T-cell (primary cell): ENCODE results near the gene PKD1L1. TPM values are rescaled to one million over a fixed set of nuclear protein-coding genes. Genes with fewer than 3 reads are reported as not detected.

ENCODE experiments used
- ATAC-seq, 4 experiments: fragments of 200-7000 bp in 3 of 4; fragments of 150-1000 bp in 1 of 4; cut with Tn5 transposase; replicated peaks in 1 of 4; 1 replicate in 3 of 4; 2 replicates in 1 of 4; pipeline ENCODE4 v1.10.0; 2021; ENCODE audit warnings: moderate library complexity in 3 of 4, mild to moderate bottlenecking in 2 of 4, moderate number of reproducible peaks in 1 of 4
- CTCF ChIA-PET, 2 donors: fragments of 300-600 bp; sonication (Branson Sonifier 250); formaldehyde crosslinking; loops; one replicate each; lab custom pipeline; 2022; ENCODE audit warnings: antibody characterized with exemption in 2 of 2; lab: Charles Lee
- POLR2A ChIA-PET, 2 donors: fragments of 300-600 bp; sonication (Branson Sonifier 250); formaldehyde crosslinking; loops; one replicate each; lab custom pipeline; 2022; ENCODE audit warnings: antibody characterized with exemption in 2 of 2; lab: Charles Lee
- DNase-seq, 35 experiments: peaks; one replicate each; pipeline versions ENCODE4 v3.0.0 to v3.0.0-alpha.2; 2013 to 2023
- H3K27ac ChIP-seq: one replicate; pipeline ENCODE4 v1.5.1; 2013; ENCODE audit warnings: low read length
- H3K27me3 ChIP-seq, 2 experiments: replicated peaks in 1 of 2; 1 replicate in 1 of 2; 2 replicates in 1 of 2; pipeline versions ENCODE4 v1.6.1 to v1.7.0; 2013; ENCODE audit warnings: low read length in 1 of 2, mixed read lengths in 1 of 2; ENCODE audit not compliant: control insufficient read depth in 2 of 2, insufficient read depth in 2 of 2; ENCODE audit errors: extremely low read depth in 1 of 2
- H3K36me3 ChIP-seq, 2 donors: 1 replicate in 1 of 2; 2 replicates in 1 of 2; pipeline versions ENCODE4 v1.6.1 to v1.7.0; 2013; ENCODE audit warnings: low read length in 1 of 2; ENCODE audit not compliant: control insufficient read depth in 2 of 2, insufficient read depth in 1 of 2; ENCODE audit errors: extremely low read depth in 1 of 2
- H3K4me1 ChIP-seq, 2 experiments: 1 replicate in 1 of 2; 2 replicates in 1 of 2; pipeline versions ENCODE4 v1.6.1 to v1.7.0; 2013; ENCODE audit warnings: low read length in 2 of 2, mixed read lengths in 1 of 2; ENCODE audit not compliant: insufficient read depth in 2 of 2, control insufficient read depth in 1 of 2; ENCODE audit errors: extremely low read depth in 1 of 2
- H3K4me3 ChIP-seq, 2 donors: 1 replicate in 1 of 2; 2 replicates in 1 of 2; pipeline versions ENCODE4 v1.5.1 to v1.7.0; 2013; ENCODE audit warnings: mild to moderate bottlenecking in 2 of 2, low read length in 1 of 2, moderate library complexity in 1 of 2; ENCODE audit not compliant: control insufficient read depth in 1 of 2; ENCODE audit errors: extremely low read depth in 1 of 2
- H3K9me3 ChIP-seq: 2 replicates; pipeline ENCODE4 v1.7.0; 2013
- H3K27ac Mint-ChIP-seq, 2 donors: one replicate each; pipeline ENCODE4 v1.8.0; 2020 to 2021; ENCODE audit warnings: mild to moderate bottlenecking in 2 of 2, mixed read lengths in 2 of 2
- H3K27me3 Mint-ChIP-seq, 2 donors: one replicate each; pipeline ENCODE4 v1.8.0; 2021 to 2022; ENCODE audit warnings: mixed read lengths in 2 of 2
- H3K36me3 Mint-ChIP-seq: one replicate; pipeline ENCODE4 v1.8.0; 2021; ENCODE audit warnings: mixed read lengths
- H3K4me1 Mint-ChIP-seq, 3 donors: one replicate each; pipeline ENCODE4 v1.8.0; 2020 to 2022; ENCODE audit warnings: mixed read lengths in 3 of 3, mild to moderate bottlenecking in 1 of 3
- H3K4me3 Mint-ChIP-seq, 3 donors: one replicate each; pipeline ENCODE4 v1.8.0; 2020 to 2022; ENCODE audit warnings: mild to moderate bottlenecking in 3 of 3, mixed read lengths in 3 of 3, moderate library complexity in 3 of 3
- H3K9me3 Mint-ChIP-seq, 3 donors: one replicate each; pipeline ENCODE4 v1.8.0; 2020 to 2022; ENCODE audit warnings: mixed read lengths in 3 of 3
- WGBS: methylation state at CpG from one replicate; pipeline ENCODE4 v1.1.5; 2013; ENCODE audit warnings: missing lambda C conversion rate; ENCODE audit not compliant: insufficient coverage; 5-methylcytosine and 5-hydroxymethylcytosine counted together
- total RNA-seq, 35 experiments: library from RNA in 6 of 35; stranded (reverse) in 6 of 35; fragments of 120-200 nt in 1 of 35; gene quantifications; one replicate each; pipeline versions ENCODE4 v1.2.1 to v1.2.4 and lab custom pipeline; 2013 to 2026

PKD1L1 gene
- total RNA-seq, 5 donors from 2014 or later (not counting 1 experiment from before 2014, with no cell fraction given), result 0.30 to 0.76 (median 0.38) TPM

DNA sequence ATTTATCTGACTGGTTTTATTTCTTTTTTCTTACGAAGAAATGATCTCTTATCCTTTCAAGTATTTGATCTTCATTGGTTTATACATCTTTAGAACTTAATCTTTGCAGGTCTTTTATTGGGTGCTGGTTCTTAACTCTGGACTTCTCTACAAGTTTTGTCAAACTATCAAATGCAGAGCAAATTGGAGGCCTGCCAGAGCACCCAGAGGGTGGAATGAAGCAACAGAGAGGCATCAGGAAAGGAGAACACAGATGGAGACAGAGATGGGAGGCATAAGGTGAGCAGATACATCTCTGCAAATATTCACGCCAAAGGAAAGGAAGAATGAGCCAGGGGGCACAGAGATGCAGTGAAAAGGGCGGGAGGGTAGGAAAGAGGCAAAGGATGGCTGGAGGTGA is 130.3 kb downstream of the PKD1L1 start:
- Mint-ChIP-seq H3K4me3 (no peak overlapping the region), H3K4me1 (no peaks in the 10 kb centered on the region), H3K27ac (no peak overlapping the region), H3K36me3 (no peaks in the 10 kb centered on the region), H3K27me3 (no peaks in the 10 kb centered on the region), H3K9me3 (no peaks in the 10 kb centered on the region)
- H3K9me3 ChIP-seq, result no peaks in the 10 kb centered on the region
- peaks cover 0 to 5% of the 10 kb centered on the region in 2 experiments for H3K27me3 ChIP-seq
- CTCF ChIA-PET, result no interaction called here
- POLR2A ChIA-PET, result no interaction called here
- no peaks in the 10 kb centered on the region for H3K36me3 ChIP-seq
- ATAC-seq (no peak), DNase-seq (no peak)
- no peak overlapping the region for H3K27ac ChIP-seq
- WGBS, result no CpG with 5 or more reads among the region's 3 CpGs
- H3K4me1 ChIP-seq, result no peaks in the 10 kb centered on the region
- no peak overlapping the region for H3K4me3 ChIP-seq

DNA sequence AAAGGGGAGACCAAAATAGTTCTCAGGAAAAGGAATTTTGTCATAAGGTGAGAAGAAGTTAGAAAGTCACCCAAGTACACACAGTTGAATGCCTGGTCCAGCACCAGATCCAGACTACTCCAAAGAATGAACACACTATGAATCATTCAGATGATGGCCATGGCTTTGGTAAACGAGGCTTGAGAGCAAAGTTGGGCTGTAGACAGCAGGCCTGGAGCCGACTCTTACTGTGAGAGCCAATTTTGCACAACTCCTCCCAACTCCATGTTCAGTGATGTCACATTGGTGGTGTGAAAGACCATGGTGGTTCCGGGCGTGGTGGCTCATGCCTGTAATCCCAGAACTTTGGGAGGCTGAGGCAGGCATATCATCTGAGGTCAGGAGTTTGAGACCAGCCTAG is 131.6 kb downstream of the PKD1L1 start:
- no peaks in the 10 kb centered on the region for H3K27me3 Mint-ChIP-seq
- no peaks in the 10 kb centered on the region for H3K4me1 Mint-ChIP-seq
- H3K36me3 Mint-ChIP-seq, result no peaks in the 10 kb centered on the region
- H3K27ac Mint-ChIP-seq, result no peak overlapping the region
- no peaks in the 10 kb centered on the region for H3K36me3 ChIP-seq
- H3K4me1 ChIP-seq, result no peaks in the 10 kb centered on the region
- CTCF ChIA-PET, result no interaction called here
- peaks cover 0 to 5% of the 10 kb centered on the region in 2 experiments for H3K27me3 ChIP-seq
- no peak overlapping the region for H3K27ac ChIP-seq
- no peak for ATAC-seq
- H3K9me3 ChIP-seq, result no peaks in the 10 kb centered on the region
- no peak overlapping the region for H3K4me3 Mint-ChIP-seq
- POLR2A ChIA-PET, result no interaction called here
- no peak overlapping the region for H3K4me3 ChIP-seq
- H3K9me3 Mint-ChIP-seq, result no peaks in the 10 kb centered on the region
- DNase-seq, result no peak
- 40% methylated on average over 1 of the region's 4 CpGs for WGBS

DNA sequence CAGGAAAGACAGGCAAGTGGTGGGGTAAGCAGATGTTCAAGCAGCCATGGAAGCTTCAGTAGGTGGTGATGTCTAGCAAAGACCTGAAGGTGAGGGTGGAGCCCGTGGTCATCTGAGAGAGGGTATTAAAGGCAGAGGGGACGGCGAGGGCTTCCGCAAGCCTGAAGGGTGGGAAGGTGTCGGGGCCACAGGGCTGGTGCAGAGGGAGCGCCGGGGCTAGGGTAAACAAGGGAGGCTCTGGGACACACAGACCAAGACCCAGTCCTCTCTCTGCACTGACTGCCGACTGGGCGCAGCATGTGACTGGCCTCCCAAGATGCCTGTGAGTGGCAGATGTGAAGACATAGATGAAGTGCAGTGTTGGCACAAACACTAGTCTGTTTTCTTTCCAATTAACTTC is 132.4 kb downstream of the PKD1L1 start:
- no peaks in the 10 kb centered on the region for H3K36me3 Mint-ChIP-seq
- Histone ChIP-seq H3K27ac (no peak overlapping the region), H3K36me3 (no peaks in the 10 kb centered on the region), H3K27me3 (peaks cover 0 to 5% of the 10 kb centered on the region in 2 experiments), H3K4me1 (no peaks in the 10 kb centered on the region), H3K9me3 (no peaks in the 10 kb centered on the region), H3K4me3 (no peak overlapping the region)
- no peaks in the 10 kb centered on the region for H3K9me3 Mint-ChIP-seq
- ATAC-seq (no peak), DNase-seq (no peak)
- no peak overlapping the region for H3K27ac Mint-ChIP-seq
- ChIA-PET POLR2A (no interaction called here), CTCF (no interaction called here)
- H3K4me1 Mint-ChIP-seq, result no peaks in the 10 kb centered on the region
- H3K4me3 Mint-ChIP-seq, result no peak overlapping the region
- WGBS, result 80% methylated on average over 7 of the region's 9 CpGs
- H3K27me3 Mint-ChIP-seq, result no peaks in the 10 kb centered on the region

GRCh38 chr7:47814905-47815613 is 133.2 kb downstream of the PKD1L1 start:
- Histone ChIP-seq H3K4me3 (no peak overlapping the region), H3K27ac (no peak overlapping the region), H3K9me3 (no peaks in the 10 kb centered on the region), H3K4me1 (no peaks in the 10 kb centered on the region), H3K27me3 (peaks cover 0 to 5% of the 10 kb centered on the region in 2 experiments), H3K36me3 (no peaks in the 10 kb centered on the region)
- no peaks in the 10 kb centered on the region for H3K4me1 Mint-ChIP-seq
- POLR2A ChIA-PET, result interaction anchor here in 1 of 2 donors (0.6 kb wide), 1 partner anchor 460 kb away, joined by 4 read pairs; no protein-coding TSS in a partner anchor
- ATAC-seq, result no peak
- H3K36me3 Mint-ChIP-seq, result no peaks in the 10 kb centered on the region
- H3K4me3 Mint-ChIP-seq, result no peak overlapping the region
- H3K9me3 Mint-ChIP-seq, result no peaks in the 10 kb centered on the region
- no peaks in the 10 kb centered on the region for H3K27me3 Mint-ChIP-seq
- H3K27ac Mint-ChIP-seq, result no peak overlapping the region
- CTCF ChIA-PET, result no interaction called here
- WGBS, result 74% methylated on average over 9 of the region's 11 CpGs
- no peak for DNase-seq

DNA sequence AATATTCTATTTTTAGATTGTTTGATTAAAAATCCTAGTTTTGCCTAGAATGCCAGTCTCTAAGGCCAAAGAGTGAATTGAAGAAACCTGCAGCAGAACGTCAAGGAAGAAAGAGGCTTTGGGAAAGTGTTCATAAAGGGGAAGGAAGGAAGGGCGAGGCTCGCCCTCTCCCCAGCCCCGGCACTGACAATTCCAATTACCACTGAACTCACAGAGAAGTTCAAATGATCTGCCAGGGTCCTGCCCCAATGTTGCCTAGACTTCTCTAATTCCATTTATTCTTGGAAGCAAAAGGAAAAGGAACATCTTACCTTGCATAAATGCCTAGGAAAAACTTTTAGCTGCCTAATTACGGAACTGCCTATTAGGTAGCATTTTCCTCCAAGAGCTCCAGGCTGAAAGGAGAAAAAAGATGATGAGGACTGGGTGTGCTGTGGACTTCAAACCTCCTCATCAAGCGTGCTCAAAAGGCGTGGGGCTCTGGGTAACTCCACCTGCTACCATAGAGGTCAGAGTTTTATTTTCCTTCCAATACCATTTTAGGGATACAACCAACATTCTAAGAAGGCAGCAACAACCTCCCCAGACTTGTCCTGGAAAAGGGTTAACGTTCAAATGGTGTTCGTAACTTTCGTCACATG is 134.5 kb downstream of the PKD1L1 start:
- ChIA-PET POLR2A (no interaction called here), CTCF (no interaction called here)
- no peak for DNase-seq
- Histone ChIP-seq H3K4me1 (no peaks in the 10 kb centered on the region), H3K4me3 (no peak overlapping the region), H3K27ac (no peak overlapping the region), H3K9me3 (no peaks in the 10 kb centered on the region), H3K36me3 (no peaks in the 10 kb centered on the region), H3K27me3 (peaks cover 0 to 5% of the 10 kb centered on the region in 2 experiments)
- no peaks in the 10 kb centered on the region for H3K27me3 Mint-ChIP-seq
- WGBS, result 80% methylated on average over 3 of the region's 10 CpGs
- H3K36me3 Mint-ChIP-seq, result no peaks in the 10 kb centered on the region
- H3K9me3 Mint-ChIP-seq, result no peaks in the 10 kb centered on the region
- H3K4me3 Mint-ChIP-seq, result no peak overlapping the region
- no peaks in the 10 kb centered on the region for H3K4me1 Mint-ChIP-seq
- ATAC-seq, result no peak
- no peak overlapping the region for H3K27ac Mint-ChIP-seq

DNA sequence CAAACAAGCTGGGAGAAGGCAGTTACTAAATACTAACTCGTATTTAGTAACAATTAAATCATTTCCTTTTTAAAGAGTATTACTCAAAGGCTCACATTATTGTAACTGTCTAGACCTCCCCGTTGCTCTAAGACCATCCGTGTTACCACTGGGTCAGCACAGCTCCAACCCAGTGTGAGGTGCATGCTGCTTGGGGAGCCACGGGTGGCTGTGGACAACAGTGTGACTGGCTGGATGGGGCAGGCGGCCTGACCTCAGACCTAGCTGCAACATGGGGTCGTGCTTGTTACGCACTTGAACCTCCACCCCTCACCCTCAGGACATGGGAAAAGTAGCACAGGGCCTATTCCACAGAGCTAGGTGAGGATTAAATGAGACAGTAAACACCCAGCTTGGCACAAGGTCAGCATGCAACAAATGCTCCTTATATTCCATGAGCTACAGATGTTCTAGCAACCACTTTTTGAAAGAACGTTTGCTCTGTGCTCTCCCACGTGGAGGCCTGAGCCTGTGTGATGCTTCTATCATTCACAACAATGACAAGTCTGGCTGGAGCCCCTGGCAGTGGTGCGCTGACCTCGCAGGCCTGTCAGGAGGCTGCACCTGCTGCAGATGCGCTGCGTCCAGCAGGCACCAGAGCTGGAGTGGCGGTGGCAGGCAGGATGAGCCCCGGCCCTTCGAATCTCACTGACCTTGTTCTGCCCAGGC is 135.7 kb downstream of the PKD1L1 start:
- Mint-ChIP-seq H3K27me3 (no peaks in the 10 kb centered on the region), H3K9me3 (no peaks in the 10 kb centered on the region), H3K27ac (no peak overlapping the region), H3K4me3 (no peak overlapping the region), H3K36me3 (no peaks in the 10 kb centered on the region), H3K4me1 (no peaks in the 10 kb centered on the region)
- Histone ChIP-seq H3K27me3 (peaks cover 0 to 5% of the 10 kb centered on the region in 2 experiments), H3K4me3 (no peak overlapping the region), H3K9me3 (no peaks in the 10 kb centered on the region), H3K4me1 (no peaks in the 10 kb centered on the region), H3K27ac (no peak overlapping the region), H3K36me3 (no peaks in the 10 kb centered on the region)
- ATAC-seq (no peak), DNase-seq (no peak)
- POLR2A ChIA-PET, result no interaction called here
- CTCF ChIA-PET, result interaction anchor here in 1 of 2 donors (0.6 kb wide), 1 partner anchor 1688 kb away, joined by 3 read pairs; no protein-coding TSS in a partner anchor
- 82% methylated on average over 9 of the region's 16 CpGs for WGBS
